Stimulated activated CD4-positive, alpha-beta T cell treated with anti-CD3 and anti-CD28 coated beads, Interleukin-2, amount 100 ng/mL, for 48 hours (primary cell): ENCODE measurements around the gene RAPGEF3.
A peak's percentile ranks its signal among the peaks of the same experiment; 100 is the strongest.

ENCODE experiments used
- DNase-seq, 2 donors: peaks; one replicate each; pipeline ENCODE4 v3.0.0-alpha.2; 2020

RAPGEF3 gene

GRCh38 chr12:47758834-47759690 lies at the start of gene RAPGEF3:
Gene RAPGEF3, minus strand, starts transcription at chr12:47758880. Its CDS starts 324 bp downstream, at chr12:47758556.
- DNase-seq, result peak; percentile 53 to 62

- DNase-seq, result peak; percentile 54 to 64
These were observed 49.4 kb upstream of the RAPGEF3 start for GRCh38 chr12:47808050-47808449.

GRCh38 chr12:47807338-47807737 lies 48.7 kb upstream of the RAPGEF3 start:
- DNase-seq, result no peak

GRCh38 chr12:47805417-47805816 lies 46.7 kb upstream of the RAPGEF3 start:
- no peak for DNase-seq

GRCh38 chr12:47804171-47804570 lies 45.5 kb upstream of the RAPGEF3 start:
- no peak for DNase-seq

- no peak for DNase-seq
These were observed 44.7 kb upstream of the RAPGEF3 start for GRCh38 chr12:47803191-47803875.

- no peak for DNase-seq
These were observed 43.6 kb upstream of the RAPGEF3 start for GRCh38 chr12:47802312-47802711.

- DNase-seq, result no peak
These were observed 43.2 kb upstream of the RAPGEF3 start for GRCh38 chr12:47801904-47802246.

GRCh38 chr12:47801170-47801903 lies 42.7 kb upstream of the RAPGEF3 start:
- no peak for DNase-seq

- DNase-seq, result no peak
These were observed 41.9 kb upstream of the RAPGEF3 start for GRCh38 chr12:47800582-47800981.

- DNase-seq, result no peak
These were observed 40.8 kb upstream of the RAPGEF3 start for GRCh38 chr12:47799357-47799955.

GRCh38 chr12:47798382-47798948 lies 39.8 kb upstream of the RAPGEF3 start:
- no peak for DNase-seq

- DNase-seq, result no peak
These were observed 38.8 kb upstream of the RAPGEF3 start for GRCh38 chr12:47797441-47797840.

- DNase-seq, result no peak
These were observed 37.2 kb upstream of the RAPGEF3 start for GRCh38 chr12:47795814-47796411.

GRCh38 chr12:47795121-47795813 lies 36.6 kb upstream of the RAPGEF3 start:
- no peak for DNase-seq

GRCh38 chr12:47794679-47795078 lies 36.0 kb upstream of the RAPGEF3 start:
- no peak for DNase-seq

- no peak for DNase-seq
These were observed 34.5 kb upstream of the RAPGEF3 start for GRCh38 chr12:47793015-47793681.

- no peak for DNase-seq
These were observed 33.2 kb upstream of the RAPGEF3 start for GRCh38 chr12:47791874-47792273.

- no peak for DNase-seq
These were observed 32.7 kb upstream of the RAPGEF3 start for GRCh38 chr12:47791351-47791746.

GRCh38 chr12:47790676-47791350 lies 32.1 kb upstream of the RAPGEF3 start:
- DNase-seq, result no peak
